Measurements from ENCODE around the gene DDX4. TPM values are rescaled to one million over a fixed set of nuclear protein-coding genes. Genes with fewer than 3 reads are reported as not detected.

Gene DDX4
- total RNA-seq, 1 experiment from 2014 or later = not detected

GRCh38 chr5:55692106-55692417, 45.8 kb upstream of the DDX4 start:
- Histone ChIP-seq H3K9me3 (ENCODE audit: control insufficient read depth in 1 of 2, insufficient read depth in 1 of 2, low read depth in 1 of 2, low read length in 2 of 2) (no peaks in the 10 kb centered on the region), H2AFZ (ENCODE audit: low read depth, low read length, poor library complexity, severe bottlenecking) (no peak overlapping the region), H3K9me2 (ENCODE audit: insufficient read depth) (no peaks in the 10 kb centered on the region), H3K4me2 (ENCODE audit: low read length) (no peak overlapping the region), H3K4me3 (replicated peaks in 1 of 2; ENCODE audit: low read depth in 1 of 2, low read length in 2 of 2) (no peak overlapping the region), H3K27me3 (ENCODE audit: insufficient read depth, low read length) (no peaks in the 10 kb centered on the region), H3K36me3 (ENCODE audit: control insufficient read depth in 1 of 2, insufficient read depth in 2 of 2, low read length in 2 of 2) (no peaks in the 10 kb centered on the region), H3K27ac (ENCODE audit: low read depth, low read length) (no peak overlapping the region), H4K20me1 (ENCODE audit: insufficient read depth) (no peaks in the 10 kb centered on the region), H3K4me1 (ENCODE audit: control insufficient read depth in 1 of 2, insufficient read depth in 2 of 2, low read length in 2 of 2) (no peaks in the 10 kb centered on the region), H3K79me2 (ENCODE audit: insufficient read depth, low read length) (no peaks in the 10 kb centered on the region), H3K9ac (ENCODE audit: low read length) (no peak overlapping the region)
- intact Hi-C loops (cut with micrococcal nuclease) = loop anchor here (1.0 to 5.0 kb wide), 2 partner anchors 230 to 285 kb away; no protein-coding TSS in a partner anchor
- DNase-seq (ENCODE audit: low read depth, low spot score) = no peak
- POLR2A ChIA-PET = interaction anchor here (0.6 kb wide), 1 partner anchor 297 kb away, joined by 4 read pairs; no protein-coding TSS in a partner anchor
- TF ChIP-seq POLR2A (IDR thresholded peaks at IDR 0.05; ENCODE audit: borderline replicate concordance, extremely low read depth, insufficient read depth, insufficient read length) (no peak), SIN3A (IDR thresholded peaks at IDR 0.05; ENCODE audit: low read depth) (no peak), POLR2AphosphoS5 (IDR thresholded peaks at IDR 0.05; ENCODE audit: low read depth, low read length) (no peak), EGR1 (IDR thresholded peaks at IDR 0.05; ENCODE audit: low read depth) (no peak), EZH2 (IDR thresholded peaks at IDR 0.05) (no peak), YY1 (IDR thresholded peaks at IDR 0.05; ENCODE audit: extremely low read depth, insufficient replicate concordance, low read depth, low read length) (no peak), REST (IDR thresholded peaks at IDR 0.05; ENCODE audit: low read depth) (no peak), CBX3 (IDR thresholded peaks at IDR 0.05; ENCODE audit: low read depth) (no peak), ZFX (IDR thresholded peaks at IDR 0.05) (no peak)
- no TSS peak for BruUV-seq (replicated peaks)
- ATAC-seq = no peak
- RAD21 ChIA-PET (ENCODE audit: low non-redundant PET in 1 of 2, low total read pairs in 2 of 2, uncharacterized antibody in 2 of 2, unreplicated experiment in 2 of 2) = no interaction called here
- CTCF ChIA-PET = interaction anchor here (0.6 to 2.1 kb wide), 22 partner anchors 9 to 520 kb away, joined by 3 to 19 read pairs (median 4); partner anchors contain the start of gene CDC20B

Measured in HCT116 (cell line).